IPS-15b (cell line): ENCODE results near the gene PITPNC1.
"Not testable (repeated sequence)": the region's sequence is repeated elsewhere in the genome, so short reads cannot be mapped to it uniquely, and the experiment has no call there.

Experiments
- H3K27me3 ChIP-seq: one replicate; pipeline ENCODE4 v1.6.1; 2013; ENCODE audit warnings: low read length; ENCODE audit not compliant: control insufficient read depth, insufficient read depth
- H3K36me3 ChIP-seq: one replicate; pipeline ENCODE4 v1.6.1; 2013; ENCODE audit warnings: low read length; ENCODE audit not compliant: control insufficient read depth, insufficient read depth
- H3K4me1 ChIP-seq: one replicate; pipeline ENCODE4 v1.6.1; 2013; ENCODE audit warnings: mild to moderate bottlenecking, low read length; ENCODE audit not compliant: control insufficient read depth, insufficient read depth
- H3K4me3 ChIP-seq: one replicate; pipeline ENCODE4 v1.5.1; 2013; ENCODE audit warnings: low read depth, low read length
- H3K9ac ChIP-seq: one replicate; pipeline ENCODE4 v1.6.1; 2013; ENCODE audit warnings: low read depth, mild to moderate bottlenecking, low read length
- H3K9me3 ChIP-seq: one replicate; pipeline ENCODE4 v1.6.1; 2013; ENCODE audit warnings: mild to moderate bottlenecking, low read length; ENCODE audit not compliant: control insufficient read depth, insufficient read depth

Gene PITPNC1

GRCh38 chr17:67615736-67616135 lies 238.7 kb downstream of the PITPNC1 start:
- Histone ChIP-seq H3K36me3 (no peaks in the 10 kb centered on the region), H3K9ac (no peak overlapping the region)

GRCh38 chr17:67617304-67617899 lies 240.3 kb downstream of the PITPNC1 start:
- Histone ChIP-seq H3K4me1 (no peaks in the 10 kb centered on the region), H3K36me3 (no peaks in the 10 kb centered on the region), H3K9me3 (no peaks in the 10 kb centered on the region), H3K27me3 (no peaks in the 10 kb centered on the region), H3K4me3 (no peak overlapping the region), H3K9ac (no peak overlapping the region)

More at GRCh38 chr17:67615736-67616135, 238.7 kb downstream of the PITPNC1 start:
- H3K4me1 ChIP-seq: no peaks in the 10 kb centered on the region
- H3K27me3 ChIP-seq: no peaks in the 10 kb centered on the region
- H3K9me3 ChIP-seq: no peaks in the 10 kb centered on the region
- H3K4me3 ChIP-seq: no peak overlapping the region

GRCh38 chr17:67619555-67619954 lies 242.5 kb downstream of the PITPNC1 start:
- Histone ChIP-seq H3K4me1 (no peaks in the 10 kb centered on the region), H3K36me3 (no peaks in the 10 kb centered on the region), H3K9me3 (no peaks in the 10 kb centered on the region), H3K27me3 (no peaks in the 10 kb centered on the region), H3K9ac (no peak overlapping the region), H3K4me3 (no peak overlapping the region)

GRCh38 chr17:67620088-67620487 lies 243.0 kb downstream of the PITPNC1 start:
- no peak overlapping the region for H3K9ac ChIP-seq
- H3K27me3 ChIP-seq: no peaks in the 10 kb centered on the region
- no peaks in the 10 kb centered on the region for H3K9me3 ChIP-seq
- no peaks in the 10 kb centered on the region for H3K4me1 ChIP-seq
- no peaks in the 10 kb centered on the region for H3K36me3 ChIP-seq
- no peak overlapping the region for H3K4me3 ChIP-seq

- H3K4me3 ChIP-seq: no peak overlapping the region
- H3K9ac ChIP-seq: no peak overlapping the region
- H3K9me3 ChIP-seq: no peaks in the 10 kb centered on the region
- no peaks in the 10 kb centered on the region for H3K4me1 ChIP-seq
- H3K36me3 ChIP-seq: no peaks in the 10 kb centered on the region
- no peaks in the 10 kb centered on the region for H3K27me3 ChIP-seq
These were observed 243.6 kb downstream of the PITPNC1 start for GRCh38 chr17:67620636-67621035.

GRCh38 chr17:67623767-67624166 lies 246.7 kb downstream of the PITPNC1 start:
- Histone ChIP-seq H3K9ac (no peak overlapping the region), H3K4me1 (no peaks in the 10 kb centered on the region), H3K9me3 (no peaks in the 10 kb centered on the region), H3K4me3 (no peak overlapping the region), H3K36me3 (no peaks in the 10 kb centered on the region), H3K27me3 (no peaks in the 10 kb centered on the region)

GRCh38 chr17:67624886-67625656 lies 248.0 kb downstream of the PITPNC1 start:
- no peaks in the 10 kb centered on the region for H3K4me1 ChIP-seq
- no peaks in the 10 kb centered on the region for H3K9me3 ChIP-seq
- no peak overlapping the region for H3K4me3 ChIP-seq
- H3K27me3 ChIP-seq: no peaks in the 10 kb centered on the region
- H3K36me3 ChIP-seq: no peaks in the 10 kb centered on the region
- H3K9ac ChIP-seq: no peak overlapping the region

GRCh38 chr17:67625971-67626370 lies 248.9 kb downstream of the PITPNC1 start:
- Histone ChIP-seq H3K4me3 (no peak overlapping the region), H3K9me3 (no peaks in the 10 kb centered on the region), H3K36me3 (no peaks in the 10 kb centered on the region), H3K9ac (no peak overlapping the region), H3K27me3 (no peaks in the 10 kb centered on the region), H3K4me1 (no peaks in the 10 kb centered on the region)

GRCh38 chr17:67628580-67629013 lies 251.5 kb downstream of the PITPNC1 start:
- H3K9ac ChIP-seq: no peak overlapping the region
- peaks cover 3% of the 10 kb centered on the region for H3K36me3 ChIP-seq
- no peaks in the 10 kb centered on the region for H3K4me1 ChIP-seq
- H3K27me3 ChIP-seq: no peaks in the 10 kb centered on the region
- H3K4me3 ChIP-seq: no peak overlapping the region
- H3K9me3 ChIP-seq: no peaks in the 10 kb centered on the region

- H3K9ac ChIP-seq: no peak overlapping the region
- peaks cover 3% of the 10 kb centered on the region for H3K36me3 ChIP-seq
These were observed 252.9 kb downstream of the PITPNC1 start for GRCh38 chr17:67629971-67630320.

GRCh38 chr17:67630836-67631235 lies 253.8 kb downstream of the PITPNC1 start:
- not testable (repeated sequence) for H3K9me3 ChIP-seq, H3K36me3 ChIP-seq, H3K9ac ChIP-seq, H3K4me1 ChIP-seq, H3K27me3 ChIP-seq, H3K4me3 ChIP-seq

More at GRCh38 chr17:67629971-67630320, 252.9 kb downstream of the PITPNC1 start:
- Histone ChIP-seq H3K4me1 (no peaks in the 10 kb centered on the region), H3K4me3 (no peak overlapping the region), H3K9me3 (no peaks in the 10 kb centered on the region), H3K27me3 (no peaks in the 10 kb centered on the region)

- H3K27me3 ChIP-seq: no peaks in the 10 kb centered on the region
- no peak overlapping the region for H3K4me3 ChIP-seq
- H3K9me3 ChIP-seq: no peaks in the 10 kb centered on the region
- no peak overlapping the region for H3K9ac ChIP-seq
- H3K4me1 ChIP-seq: no peaks in the 10 kb centered on the region
- peaks cover 3% of the 10 kb centered on the region for H3K36me3 ChIP-seq
These were observed 255.1 kb downstream of the PITPNC1 start for GRCh38 chr17:67632141-67632540.
